RWPE1 (cell line): Measurements from ENCODE around the gene RAB22A.

Experiments used
- CTCF ChIA-PET: fragments of 350-600 bp; sonication (Branson Sonifier 250); formaldehyde crosslinking; extraction: SDS; loops from one replicate; lab custom pipeline; 2021; lab: Yijun Ruan, JAX
- POLR2A ChIA-PET: fragments of 400-600 bp; formaldehyde crosslinking; extraction: SDS; loops from one replicate; lab custom pipeline; 2020; ENCODE audit warnings: antibody characterized with exemption; ENCODE audit not compliant: low non-redundant PET; lab: Yijun Ruan, JAX
- DNase-seq: peaks from one replicate; pipeline ENCODE4 v3.0.0; 2012; ENCODE audit warnings: low spot score
- H3K27ac ChIP-seq: fragments of 450-650 bp; 2 replicates; pipeline ENCODE4 v1.5.1; 2017
- TF ChIP-seq, protein P1 (sequence below): fragments of 450-650 bp; conservative IDR thresholded peaks from 2 replicates; pipeline ENCODE4 v1.5.1; 2017; ENCODE audit warnings: low read depth, mild to moderate bottlenecking

The RAB22A gene

GRCh38 chr20:58268936-58269619 is 40.4 kb upstream of the RAB22A start:
- H3K27ac ChIP-seq: 0 out of 2 replicates have a peak overlapping the region, but pooled peaks have one; percentile 1
- ChIA-PET POLR2A (no interaction called here), CTCF (interaction anchor here (0.5 to 0.6 kb wide), 2 partner anchors 8 to 861 kb away, joined by 3 read pairs; no protein-coding TSS in a partner anchor)
- TF ChIP-seq, protein P1, sequence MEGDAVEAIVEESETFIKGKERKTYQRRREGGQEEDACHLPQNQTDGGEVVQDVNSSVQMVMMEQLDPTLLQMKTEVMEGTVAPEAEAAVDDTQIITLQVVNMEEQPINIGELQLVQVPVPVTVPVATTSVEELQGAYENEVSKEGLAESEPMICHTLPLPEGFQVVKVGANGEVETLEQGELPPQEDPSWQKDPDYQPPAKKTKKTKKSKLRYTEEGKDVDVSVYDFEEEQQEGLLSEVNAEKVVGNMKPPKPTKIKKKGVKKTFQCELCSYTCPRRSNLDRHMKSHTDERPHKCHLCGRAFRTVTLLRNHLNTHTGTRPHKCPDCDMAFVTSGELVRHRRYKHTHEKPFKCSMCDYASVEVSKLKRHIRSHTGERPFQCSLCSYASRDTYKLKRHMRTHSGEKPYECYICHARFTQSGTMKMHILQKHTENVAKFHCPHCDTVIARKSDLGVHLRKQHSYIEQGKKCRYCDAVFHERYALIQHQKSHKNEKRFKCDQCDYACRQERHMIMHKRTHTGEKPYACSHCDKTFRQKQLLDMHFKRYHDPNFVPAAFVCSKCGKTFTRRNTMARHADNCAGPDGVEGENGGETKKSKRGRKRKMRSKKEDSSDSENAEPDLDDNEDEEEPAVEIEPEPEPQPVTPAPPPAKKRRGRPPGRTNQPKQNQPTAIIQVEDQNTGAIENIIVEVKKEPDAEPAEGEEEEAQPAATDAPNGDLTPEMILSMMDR: no peak
- no peak for DNase-seq

- ChIA-PET CTCF (interaction anchor here (0.6 to 0.9 kb wide), 3 partner anchors 13 to 98 kb away, joined by 3 to 4 read pairs (median 4); no protein-coding TSS in a partner anchor), POLR2A (no interaction called here)
- TF ChIP-seq, protein P1: no peak
- no peak for DNase-seq
- H3K27ac ChIP-seq: no peak overlapping the region
Measured at GRCh38 chr20:58271606-58272351, 37.7 kb upstream of the RAB22A start.

DNA sequence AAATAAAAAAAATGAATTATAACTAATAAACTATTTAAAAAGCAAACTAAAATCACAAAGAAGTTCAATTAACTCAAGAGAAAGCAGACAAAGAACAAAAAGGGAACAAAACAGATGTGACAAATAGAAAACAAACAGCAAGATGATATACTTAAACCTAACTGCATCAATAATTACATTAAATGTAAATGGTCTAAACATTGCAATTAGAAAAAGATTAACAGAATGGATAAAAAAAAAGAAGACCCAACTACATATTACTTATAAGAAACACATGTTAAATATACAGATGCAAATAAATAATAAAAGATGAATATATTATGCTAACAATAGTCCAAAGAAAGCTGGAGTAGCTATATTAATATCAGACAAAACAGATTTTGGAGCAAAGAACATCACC is 35.1 kb upstream of the RAB22A start:
- DNase-seq: no peak
- ChIA-PET CTCF (interaction anchor here (0.6 kb wide), 1 partner anchor 540 kb away, joined by 4 read pairs; no protein-coding TSS in a partner anchor), POLR2A (no interaction called here)

DNA sequence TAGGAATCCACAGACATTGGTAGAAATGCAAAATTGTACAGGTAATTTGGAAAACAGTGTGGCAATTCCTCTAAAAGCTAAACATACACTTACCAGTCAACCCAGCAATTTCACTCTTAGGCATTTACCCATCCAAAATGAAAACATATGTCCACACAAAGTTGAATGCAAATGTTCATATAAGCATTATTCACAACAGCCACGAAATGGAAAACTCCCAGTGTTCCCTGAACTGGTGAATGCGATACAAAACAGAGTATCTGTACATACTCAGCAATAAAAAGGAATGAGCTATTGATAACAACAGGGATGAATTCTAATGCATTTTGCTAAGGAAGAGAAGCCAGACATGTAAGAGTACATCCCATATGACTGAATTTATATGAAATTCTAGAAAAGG is 32.4 kb upstream of the RAB22A start:
- no peak overlapping the region for H3K27ac ChIP-seq
- TF ChIP-seq, protein P1: no peak
- no peak for DNase-seq
- ChIA-PET CTCF (interaction anchor here (0.7 kb wide), 1 partner anchor 876 kb away, joined by 7 read pairs; no protein-coding TSS in a partner anchor), POLR2A (no interaction called here)

More for the DNA sequence above, 35.1 kb upstream of the RAB22A start:
- no peak overlapping the region for H3K27ac ChIP-seq
- TF ChIP-seq, protein P1: no peak

DNA sequence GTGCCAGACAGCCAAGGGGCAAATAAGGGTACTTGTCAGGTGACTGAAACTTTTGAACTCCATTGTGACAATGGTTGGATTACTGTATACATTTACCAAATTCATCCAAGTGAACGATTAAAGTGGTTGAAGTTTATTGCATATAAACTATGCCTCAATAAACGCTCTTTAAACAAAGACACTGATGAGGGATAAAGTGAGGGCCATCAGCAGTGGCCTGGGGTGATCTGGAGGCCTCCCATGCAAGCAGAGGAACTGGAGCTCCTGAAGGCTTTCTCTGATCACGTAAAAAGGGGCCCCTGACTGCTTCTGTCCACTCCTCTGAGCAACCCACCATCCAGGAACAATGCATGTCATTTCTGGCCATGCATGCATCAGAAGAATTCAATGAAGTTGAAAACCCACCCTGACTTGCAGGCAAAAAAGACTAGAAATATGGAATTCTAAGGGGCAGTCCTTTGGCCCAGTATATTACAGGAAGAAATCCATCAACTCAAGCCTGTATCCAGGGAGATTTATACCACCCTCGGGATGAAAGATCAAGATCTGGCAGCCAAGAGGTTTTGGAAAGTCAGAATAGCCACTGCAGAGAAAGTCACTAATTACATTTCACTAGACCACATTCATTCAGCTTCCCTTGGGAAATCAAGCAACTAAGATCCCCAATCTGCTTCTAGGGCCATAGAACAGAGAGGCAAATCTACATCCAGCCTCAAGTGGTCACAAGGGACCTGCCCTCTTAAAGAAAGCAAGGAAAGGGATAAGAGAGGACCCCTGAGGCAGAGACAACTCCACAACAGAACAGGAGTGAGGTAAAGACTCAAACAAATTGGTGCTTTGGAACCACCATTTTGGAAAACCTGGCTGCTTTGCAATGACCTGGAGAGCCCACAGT is 31.7 kb upstream of the RAB22A start:
- no peak overlapping the region for H3K27ac ChIP-seq
- TF ChIP-seq, protein P1: no peak
- ChIA-PET CTCF (interaction anchor here (0.7 kb wide), 1 partner anchor 877 kb away, joined by 7 read pairs; no protein-coding TSS in a partner anchor), POLR2A (no interaction called here)
- no peak for DNase-seq
